Neutrophil (primary cell): Measurements from ENCODE around the gene TAF11L5.
A peak's percentile ranks its signal among the peaks of the same experiment; 100 is the strongest.
"Not testable (repeated sequence)": the region's sequence is repeated elsewhere in the genome, so short reads cannot be mapped to it uniquely, and the experiment has no call there.

Source experiments
- H3K27ac ChIP-seq: fragments of 200-600 bp; sonication (generic); 2 replicates; pipeline ENCODE4 v1.5.1; 2016; ENCODE audit warnings: mild to moderate bottlenecking, moderate library complexity
- H3K27me3 ChIP-seq: fragments of 200-600 bp; sonication (generic); 2 replicates; pipeline ENCODE4 v1.6.0; 2016; ENCODE audit warnings: mild to moderate bottlenecking
- H3K36me3 ChIP-seq: fragments of 200-600 bp; sonication (generic); 2 replicates; pipeline ENCODE4 v1.5.1; 2017
- H3K4me1 ChIP-seq, 2 experiments: fragments of 200-600 bp in 1 of 2; sonication (generic) in 1 of 2; 1 replicate in 1 of 2; 2 replicates in 1 of 2; pipeline versions ENCODE4 v1.5.1 to v1.6.1; 2013 to 2016; ENCODE audit warnings: low read depth in 1 of 2, low read length in 1 of 2, mild to moderate bottlenecking in 1 of 2, moderate library complexity in 1 of 2; ENCODE audit not compliant: control insufficient read depth in 1 of 2, insufficient read depth in 1 of 2
- H3K4me3 ChIP-seq, 2 experiments: fragments of 200-600 bp in 1 of 2; sonication (generic) in 1 of 2; 1 replicate in 1 of 2; 2 replicates in 1 of 2; pipeline ENCODE4 v1.5.1; 2013 to 2016; ENCODE audit warnings: low read depth in 1 of 2, low read length in 1 of 2, mild to moderate bottlenecking in 1 of 2, moderate library complexity in 1 of 2
- H3K9me3 ChIP-seq: fragments of 200-600 bp; sonication (generic); 2 replicates; pipeline ENCODE4 v1.5.1; 2016
- TF ChIP-seq, protein P1 (sequence below): fragments of 200-600 bp; sonication (generic); IDR thresholded peaks from 2 replicates; pipeline ENCODE4 v1.5.1; 2016; ENCODE audit warnings: antibody characterized with exemption

Gene TAF11L5

DNA sequence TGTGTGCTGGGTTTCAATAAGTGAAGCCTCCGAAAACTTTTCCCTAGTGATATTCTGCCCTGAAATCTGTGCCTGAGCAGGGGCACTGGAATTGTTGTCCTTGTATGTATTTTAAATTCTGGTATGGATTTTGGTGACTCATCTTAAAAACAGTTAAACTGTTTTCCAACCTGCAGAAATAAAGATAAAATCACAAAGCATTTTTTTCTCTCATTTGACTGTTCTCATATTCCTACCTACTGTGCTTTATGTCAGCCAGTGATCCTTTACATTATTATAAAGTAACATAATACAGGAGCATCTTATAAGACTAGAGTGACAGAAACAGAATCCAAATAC is 37.9 kb upstream of the TAF11L5 start:
- Histone ChIP-seq H3K27me3 (no peaks in the 10 kb centered on the region), H3K36me3 (no peaks in the 10 kb centered on the region), H3K9me3 (no peaks in the 10 kb centered on the region), H3K4me3 (no peak overlapping the region), H3K27ac (peak overlapping the region; percentile 58), H3K4me1 (peaks cover 12 to 17% of the 10 kb centered on the region in 2 experiments)
- TF ChIP-seq, protein P1, sequence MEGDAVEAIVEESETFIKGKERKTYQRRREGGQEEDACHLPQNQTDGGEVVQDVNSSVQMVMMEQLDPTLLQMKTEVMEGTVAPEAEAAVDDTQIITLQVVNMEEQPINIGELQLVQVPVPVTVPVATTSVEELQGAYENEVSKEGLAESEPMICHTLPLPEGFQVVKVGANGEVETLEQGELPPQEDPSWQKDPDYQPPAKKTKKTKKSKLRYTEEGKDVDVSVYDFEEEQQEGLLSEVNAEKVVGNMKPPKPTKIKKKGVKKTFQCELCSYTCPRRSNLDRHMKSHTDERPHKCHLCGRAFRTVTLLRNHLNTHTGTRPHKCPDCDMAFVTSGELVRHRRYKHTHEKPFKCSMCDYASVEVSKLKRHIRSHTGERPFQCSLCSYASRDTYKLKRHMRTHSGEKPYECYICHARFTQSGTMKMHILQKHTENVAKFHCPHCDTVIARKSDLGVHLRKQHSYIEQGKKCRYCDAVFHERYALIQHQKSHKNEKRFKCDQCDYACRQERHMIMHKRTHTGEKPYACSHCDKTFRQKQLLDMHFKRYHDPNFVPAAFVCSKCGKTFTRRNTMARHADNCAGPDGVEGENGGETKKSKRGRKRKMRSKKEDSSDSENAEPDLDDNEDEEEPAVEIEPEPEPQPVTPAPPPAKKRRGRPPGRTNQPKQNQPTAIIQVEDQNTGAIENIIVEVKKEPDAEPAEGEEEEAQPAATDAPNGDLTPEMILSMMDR = no peak

DNA sequence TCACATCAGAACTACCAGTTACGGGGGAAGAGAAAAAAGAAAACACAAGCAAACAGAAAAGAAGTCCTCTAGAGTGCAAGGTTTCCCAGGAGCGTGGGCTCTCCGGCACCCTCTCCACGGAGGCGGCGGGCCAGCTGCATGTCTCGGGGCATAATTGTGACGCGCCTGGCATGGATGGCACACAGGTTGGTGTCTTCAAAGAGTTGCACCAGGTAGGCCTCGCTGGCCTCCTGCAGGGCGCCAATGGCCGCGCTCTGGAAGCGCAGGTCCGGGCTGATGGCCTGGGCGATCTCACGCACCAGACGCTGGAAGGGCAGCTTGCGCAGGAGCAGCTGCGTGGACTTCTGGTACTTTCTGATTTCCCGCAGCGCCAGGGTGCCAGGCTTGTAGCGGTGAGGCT is 33.8 kb upstream of the TAF11L5 start:
- H3K27ac ChIP-seq, H3K4me3 ChIP-seq, H3K27me3 ChIP-seq, H3K9me3 ChIP-seq, H3K36me3 ChIP-seq: not testable (repeated sequence)
- peaks cover 24 to 30% of the 10 kb centered on the region in 2 experiments for H3K4me1 ChIP-seq

DNA sequence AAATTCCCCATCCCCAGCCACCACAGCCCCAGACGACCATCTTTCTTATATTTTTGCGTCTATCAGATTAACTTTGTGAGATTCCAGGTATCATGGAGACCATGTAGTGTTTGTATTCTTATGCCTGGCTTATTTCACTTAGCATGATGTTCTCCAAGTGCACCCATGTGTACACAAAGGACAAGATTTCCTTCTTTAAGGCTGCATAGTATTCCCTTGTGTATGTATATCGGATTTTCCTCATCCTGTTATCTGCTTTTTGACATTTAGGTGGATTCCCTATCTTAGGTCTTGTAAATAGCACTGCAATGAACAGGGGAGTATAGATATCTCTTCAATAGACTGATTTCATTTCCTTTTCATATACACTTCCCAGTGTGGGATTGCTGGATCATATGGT is 32.3 kb upstream of the TAF11L5 start:
- Histone ChIP-seq H3K27me3 (no peaks in the 10 kb centered on the region), H3K4me3 (no peak overlapping the region), H3K4me1 (peaks cover 15 to 18% of the 10 kb centered on the region in 2 experiments), H3K27ac (no peak overlapping the region), H3K9me3 (no peaks in the 10 kb centered on the region), H3K36me3 (no peaks in the 10 kb centered on the region)
- TF ChIP-seq, protein P1 = no peak

DNA sequence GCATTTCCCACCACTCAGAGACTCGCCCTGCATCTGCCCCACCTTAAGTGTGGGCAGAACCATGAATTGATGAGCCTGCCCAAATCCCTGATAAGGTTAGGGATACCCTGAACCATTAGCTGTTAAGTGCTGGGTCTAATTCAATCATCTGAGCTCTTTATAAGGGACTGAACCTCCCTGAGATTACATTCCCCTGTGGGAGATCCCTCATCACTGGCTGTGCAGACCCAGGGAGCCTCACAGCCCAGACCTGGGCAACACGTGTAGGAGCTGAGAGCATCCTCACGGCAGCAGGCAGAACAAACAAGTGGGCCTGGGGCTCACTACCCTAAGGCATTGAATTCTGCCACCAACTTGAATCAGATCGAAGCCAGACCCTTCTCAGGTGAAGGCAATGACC is 27.6 kb upstream of the TAF11L5 start:
- no peaks in the 10 kb centered on the region for H3K36me3 ChIP-seq
- H3K27ac ChIP-seq = no peak overlapping the region
- no peaks in the 10 kb centered on the region for H3K27me3 ChIP-seq
- no peaks in the 10 kb centered on the region for H3K9me3 ChIP-seq
- no peak overlapping the region for H3K4me3 ChIP-seq
- TF ChIP-seq, protein P1 = no peak
- H3K4me1 ChIP-seq = peaks cover 15 to 18% of the 10 kb centered on the region in 2 experiments

DNA sequence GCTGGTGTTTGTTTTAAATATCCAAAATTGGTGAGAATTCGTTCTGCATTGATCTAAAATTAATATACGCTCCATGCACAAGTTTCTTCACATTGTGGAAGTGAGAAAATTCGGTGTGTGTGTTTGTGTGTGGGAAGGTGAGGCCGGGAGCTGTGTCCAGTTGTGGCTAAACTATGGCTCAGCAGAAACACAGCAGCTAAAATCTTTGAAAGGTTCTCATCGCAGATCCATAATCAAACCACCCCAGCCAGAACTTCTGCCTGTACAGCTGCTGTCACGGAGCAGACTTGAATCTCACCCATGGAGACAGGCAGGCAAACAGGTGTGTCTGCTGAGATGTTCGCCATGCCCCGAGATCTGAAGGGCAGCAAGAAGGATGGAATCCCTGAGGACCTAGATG is 27.1 kb upstream of the TAF11L5 start, which contains the start of gene TAF11L2:
Gene TAF11L2 (plus strand): TSS at position 301 of the 400 bp plus-strand sequence.
- H3K4me3 ChIP-seq, H3K27ac ChIP-seq, H3K27me3 ChIP-seq, H3K36me3 ChIP-seq, H3K9me3 ChIP-seq: not testable (repeated sequence)
- peaks cover 15 to 18% of the 10 kb centered on the region in 2 experiments for H3K4me1 ChIP-seq

DNA sequence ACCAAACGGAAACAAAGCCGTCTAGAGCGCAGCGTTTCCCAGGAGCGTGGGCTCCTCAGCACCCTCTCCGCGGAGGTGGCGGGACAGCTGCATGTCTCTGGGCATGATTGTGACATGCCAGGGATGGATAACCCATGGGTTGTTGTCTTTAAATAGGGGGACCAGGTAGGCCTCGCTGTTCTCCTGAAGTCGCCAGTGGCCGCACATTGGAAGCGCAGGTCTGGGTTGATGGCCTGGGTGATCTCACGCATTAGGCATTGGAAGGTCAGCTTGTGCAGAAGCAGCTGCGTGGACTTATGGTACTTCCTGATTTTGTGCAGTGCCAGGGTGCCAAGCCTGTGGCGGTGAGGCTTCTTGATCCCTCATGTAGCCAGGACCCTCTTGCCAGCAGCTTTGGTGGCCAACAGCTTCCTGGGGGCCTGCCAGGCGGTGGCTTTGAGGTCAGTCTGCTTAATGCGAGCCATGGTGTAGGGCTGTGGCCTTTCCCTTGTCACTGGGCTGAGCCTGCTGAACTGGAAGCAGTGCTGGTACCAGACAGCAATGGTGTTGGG is 13.2 kb upstream of the TAF11L5 start:
- H3K4me1 ChIP-seq = no peaks in the 10 kb centered on the region
- H3K4me3 ChIP-seq = no peak overlapping the region
- no peaks in the 10 kb centered on the region for H3K9me3 ChIP-seq
- H3K27ac ChIP-seq = no peak overlapping the region
- TF ChIP-seq, protein P1 = no peak
- no peaks in the 10 kb centered on the region for H3K36me3 ChIP-seq
- H3K27me3 ChIP-seq = no peaks in the 10 kb centered on the region

DNA sequence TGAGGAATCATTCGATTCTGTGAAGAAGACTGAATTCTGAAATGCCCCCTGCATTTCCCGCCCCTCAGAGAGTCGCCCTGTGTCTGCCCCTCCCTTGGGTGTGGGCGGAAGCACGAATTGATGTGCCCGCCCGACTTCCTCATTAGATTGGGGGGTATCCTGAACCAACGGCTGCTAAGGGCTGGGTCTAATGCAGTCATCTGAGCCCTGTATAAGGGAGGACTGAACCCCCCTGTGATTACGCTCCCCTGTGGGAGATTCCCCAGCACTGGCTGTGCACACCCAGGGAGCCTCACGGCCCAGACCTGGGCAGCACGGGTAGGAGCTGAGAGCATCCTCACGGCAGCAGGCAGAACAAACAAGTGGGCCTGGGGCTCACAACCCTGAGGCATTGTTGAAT is 7.5 kb upstream of the TAF11L5 start:
- H3K27ac ChIP-seq, H3K4me1 ChIP-seq, H3K36me3 ChIP-seq, H3K27me3 ChIP-seq, H3K9me3 ChIP-seq, H3K4me3 ChIP-seq: not testable (repeated sequence)

DNA sequence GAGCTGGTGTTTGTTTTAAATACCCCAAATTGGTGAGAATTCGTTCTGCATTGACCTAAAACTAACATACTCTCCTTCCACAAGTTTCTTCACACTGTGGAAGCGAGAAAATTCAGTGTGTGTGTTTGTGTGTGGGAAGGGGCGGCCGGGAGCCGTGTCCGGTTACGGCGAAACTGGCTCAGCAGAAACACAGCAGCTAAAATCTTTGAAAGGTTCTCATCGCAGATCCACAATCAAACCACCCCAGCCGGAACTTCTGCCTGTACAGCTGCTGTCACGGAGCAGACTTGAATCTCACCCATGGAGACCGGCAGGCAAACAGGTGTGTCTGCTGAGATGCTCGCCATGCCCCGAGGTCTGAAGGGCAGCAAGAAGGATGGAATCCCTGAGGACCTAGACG is 7.0 kb upstream of the TAF11L5 start, which contains the start of gene TAF11L3:
Gene TAF11L3 (plus strand): TSS at position 301 of the 400 bp plus-strand sequence.
- not testable (repeated sequence) for H3K9me3 ChIP-seq, H3K4me1 ChIP-seq, H3K27ac ChIP-seq

DNA sequence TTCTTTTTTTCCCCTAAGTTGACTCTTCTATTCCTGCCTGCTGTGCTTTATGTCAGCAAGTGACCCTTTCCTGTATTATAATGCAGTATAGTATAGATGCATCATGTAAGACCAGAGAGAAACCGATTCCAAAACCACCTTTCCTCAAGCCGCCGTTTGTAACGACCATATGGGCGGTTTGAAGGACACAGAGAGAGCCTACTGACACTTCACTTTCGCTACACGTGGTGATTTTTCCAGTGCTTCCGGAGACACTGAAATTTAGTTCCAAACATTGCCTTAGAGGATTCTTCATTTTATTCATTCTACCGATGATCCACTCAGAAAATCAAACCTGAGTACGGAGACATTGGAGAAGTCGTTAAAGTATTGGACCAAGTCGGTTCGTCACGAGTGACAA is 5.5 kb upstream of the TAF11L5 start:
- H3K27ac ChIP-seq, H3K36me3 ChIP-seq, H3K9me3 ChIP-seq, H3K4me3 ChIP-seq, H3K27me3 ChIP-seq, H3K4me1 ChIP-seq: not testable (repeated sequence)

More for the DNA sequence above, 7.0 kb upstream of the TAF11L5 start, which contains the start of gene TAF11L3:
- H3K27me3 ChIP-seq, H3K36me3 ChIP-seq, H3K4me3 ChIP-seq: not testable (repeated sequence)

DNA sequence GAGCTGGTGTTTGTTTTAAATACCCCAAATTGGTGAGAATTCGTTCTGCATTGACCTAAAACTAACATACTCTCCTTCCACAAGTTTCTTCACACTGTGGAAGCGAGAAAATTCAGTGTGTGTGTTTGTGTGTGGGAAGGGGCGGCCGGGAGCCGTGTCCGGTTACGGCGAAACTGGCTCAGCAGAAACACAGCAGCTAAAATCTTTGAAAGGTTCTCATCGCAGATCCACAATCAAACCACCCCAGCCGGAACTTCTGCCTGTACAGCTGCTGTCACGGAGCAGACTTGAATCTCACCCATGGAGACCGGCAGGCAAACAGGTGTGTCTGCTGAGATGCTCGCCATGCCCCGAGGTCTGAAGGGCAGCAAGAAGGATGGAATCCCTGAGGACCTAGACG is 3.5 kb upstream of the TAF11L5 start, which contains the start of gene TAF11L4:
Gene TAF11L4 (plus strand): TSS at position 301 of the 400 bp plus-strand sequence.
- H3K9me3 ChIP-seq, H3K4me3 ChIP-seq, H3K36me3 ChIP-seq, H3K27me3 ChIP-seq, H3K27ac ChIP-seq, H3K4me1 ChIP-seq: not testable (repeated sequence)
